Measurements from ENCODE around the gene TMEM256.

Gene TMEM256

GRCh38 chr17:7423679-7424078, 19.8 kb upstream of the TMEM256 start:
- TF ChIP-seq CTCF (conservative IDR thresholded peaks at IDR 0.05; ENCODE audit: control insufficient read depth, insufficient read depth, low read depth, low read length), result no peak
- no peak for DNase-seq (ENCODE audit: low read depth)
- H3K4me3 ChIP-seq (ENCODE audit: control insufficient read depth, low read depth, low read length), result no peak overlapping the region

- TF ChIP-seq CTCF (conservative IDR thresholded peaks at IDR 0.05; ENCODE audit: control insufficient read depth, insufficient read depth, low read depth, low read length), result no peak
- no peak overlapping the region for H3K4me3 ChIP-seq (ENCODE audit: control insufficient read depth, low read depth, low read length)
- DNase-seq (ENCODE audit: low read depth), result no peak
Measured at GRCh38 chr17:7421186-7421585, 17.3 kb upstream of the TMEM256 start.

GRCh38 chr17:7419819-7420610, 16.1 kb upstream of the TMEM256 start, which contains the start of gene SPEM1:
SPEM1 (plus strand) TSS chr17:7420324; CDS start chr17:7420385, 61 bp downstream.
- DNase-seq (ENCODE audit: low read depth), result no peak
- TF ChIP-seq CTCF (conservative IDR thresholded peaks at IDR 0.05; ENCODE audit: control insufficient read depth, insufficient read depth, low read depth, low read length), result no peak

GRCh38 chr17:7418472-7419152, 14.7 kb upstream of the TMEM256 start:
- no peak for TF ChIP-seq CTCF (conservative IDR thresholded peaks at IDR 0.05; ENCODE audit: control insufficient read depth, insufficient read depth, low read depth, low read length)
- no peak overlapping the region for H3K4me3 ChIP-seq (ENCODE audit: control insufficient read depth, low read depth, low read length)
- DNase-seq (ENCODE audit: low read depth), result no peak

More at GRCh38 chr17:7419819-7420610, 16.1 kb upstream of the TMEM256 start, which contains the start of gene SPEM1:
- H3K4me3 ChIP-seq (ENCODE audit: control insufficient read depth, low read depth, low read length), result no peak within 1 kb of the TSS

- no peak for DNase-seq (ENCODE audit: low read depth)
- H3K4me3 ChIP-seq (ENCODE audit: control insufficient read depth, low read depth, low read length), result no peak overlapping the region
Measured at GRCh38 chr17:7417056-7417655, 13.3 kb upstream of the TMEM256 start.

More at GRCh38 chr17:7417056-7417655, 13.3 kb upstream of the TMEM256 start:
- no peak for TF ChIP-seq CTCF (conservative IDR thresholded peaks at IDR 0.05; ENCODE audit: control insufficient read depth, insufficient read depth, low read depth, low read length)

Measured in fibroblast of mammary gland (primary cell).